HEK293T (cell line): Measurements from ENCODE around the gene CNPY1.
A peak's percentile ranks its signal among the peaks of the same experiment; 100 is the strongest.
"Not testable (repeated sequence)": the region's sequence is repeated elsewhere in the genome, so short reads cannot be mapped to it uniquely, and the experiment has no call there.

ENCODE experiments used
- CTCF ChIA-PET: fragments of 350-600 bp; formaldehyde crosslinking; extraction: SDS; loops from one replicate; lab custom pipeline; 2021; ENCODE audit warnings: antibody characterized with exemption, inconsistent platforms; lab: Yijun Ruan, JAX
- POLR2A ChIA-PET: fragments of 350-600 bp; formaldehyde crosslinking; extraction: SDS; loops from one replicate; lab custom pipeline; 2020; ENCODE audit warnings: antibody characterized with exemption, inconsistent platforms; lab: Yijun Ruan, JAX
- DNase-seq: peaks from one replicate; pipeline ENCODE4 v3.0.0; 2012; ENCODE audit warnings: mixed read lengths; ENCODE audit errors: extremely low spot score
- ARNT ChIP-seq: fragments of 450-650 bp; IDR thresholded peaks from 2 replicates; pipeline ENCODE4 v1.6.1; 2017; ENCODE audit warnings: mild to moderate bottlenecking
- BHLHE40 ChIP-seq: fragments of 450-650 bp; IDR thresholded peaks from 2 replicates; pipeline ENCODE4 v1.6.1; 2016; ENCODE audit warnings: mild to moderate bottlenecking, moderate library complexity, borderline replicate concordance
- CTBP1 ChIP-seq: fragments of 450-650 bp; IDR thresholded peaks from 2 replicates; pipeline ENCODE4 v1.6.1; 2016; ENCODE audit warnings: borderline replicate concordance
- ELF4 ChIP-seq: fragments of 450-650 bp; IDR thresholded peaks from 2 replicates; pipeline ENCODE4 v1.6.1; 2017; ENCODE audit warnings: antibody characterized with exemption
- FOXA1 ChIP-seq: fragments of 450-650 bp; IDR thresholded peaks from 2 replicates; pipeline ENCODE4 v1.6.1; 2016; ENCODE audit warnings: mild to moderate bottlenecking
- FOXK2 ChIP-seq: fragments of 450-650 bp; IDR thresholded peaks from 2 replicates; pipeline ENCODE4 v1.6.1; 2016; ENCODE audit warnings: mild to moderate bottlenecking
- FOXM1 ChIP-seq: fragments of 450-650 bp; IDR thresholded peaks from 2 replicates; pipeline ENCODE4 v1.6.1; 2017; ENCODE audit warnings: mild to moderate bottlenecking, borderline replicate concordance
- HDGF ChIP-seq: fragments of 450-650 bp; IDR thresholded peaks from 2 replicates; pipeline ENCODE4 v1.6.1; 2017; ENCODE audit warnings: antibody characterized with exemption, borderline replicate concordance
- L3MBTL2 ChIP-seq: fragments of 450-650 bp; conservative IDR thresholded peaks from 2 replicates; pipeline ENCODE4 v1.6.1; 2016; ENCODE audit warnings: mild to moderate bottlenecking
- LEF1 ChIP-seq: fragments of 450-650 bp; IDR thresholded peaks from 2 replicates; pipeline ENCODE4 v1.6.1; 2017; ENCODE audit warnings: mild to moderate bottlenecking, borderline replicate concordance
- NFRKB ChIP-seq: fragments of 450-650 bp; IDR thresholded peaks from 2 replicates; pipeline ENCODE4 v1.6.1; 2016; ENCODE audit warnings: mild to moderate bottlenecking, moderate library complexity
- SP1 ChIP-seq: fragments of 450-650 bp; IDR thresholded peaks from 2 replicates; pipeline ENCODE4 v1.6.1; 2017
- SUZ12 ChIP-seq: fragments of 450-650 bp; IDR thresholded peaks from 2 replicates; pipeline ENCODE4 v1.6.1; 2016; ENCODE audit warnings: mild to moderate bottlenecking
- TARDBP ChIP-seq: fragments of 450-650 bp; IDR thresholded peaks from 2 replicates; pipeline ENCODE4 v1.6.1; 2016
- ZNF384 ChIP-seq: fragments of 450-650 bp; IDR thresholded peaks from 2 replicates; pipeline ENCODE4 v1.6.1; 2016
- TF ChIP-seq, protein P1 (sequence below): fragments of 450-650 bp; IDR thresholded peaks from 2 replicates; pipeline ENCODE4 v1.6.1; 2016

The CNPY1 gene

DNA sequence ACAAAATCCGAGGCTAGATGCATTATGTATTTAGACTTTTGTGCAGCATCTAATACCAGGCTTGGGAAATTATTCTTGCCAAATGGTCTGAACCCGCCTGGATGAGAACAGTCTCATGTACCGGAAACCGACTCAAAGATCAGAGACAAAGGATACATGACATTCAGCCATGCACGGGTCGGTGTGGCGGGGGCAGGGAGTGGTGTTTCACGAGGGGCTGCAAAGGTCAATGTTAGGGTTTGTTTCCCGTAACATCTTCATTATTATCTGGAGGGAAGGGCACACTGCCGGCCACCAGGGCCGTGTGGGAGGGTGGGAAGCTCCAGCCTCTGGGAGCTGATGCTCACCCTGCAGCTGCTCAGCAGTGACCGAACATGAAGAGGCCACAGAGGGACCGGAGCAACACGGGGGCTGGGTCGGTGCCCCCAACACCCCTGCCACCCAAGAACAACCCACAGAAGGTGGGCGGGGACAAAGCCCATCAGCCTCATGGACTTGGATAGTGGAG lies 23.1 kb downstream of the CNPY1 start:
- no peak for DNase-seq
- no peak for TF ChIP-seq ARNT
- no peak for TF ChIP-seq L3MBTL2
- no peak for TF ChIP-seq BHLHE40
- TF ChIP-seq FOXK2 = no peak
- TF ChIP-seq HDGF = no peak
- TF ChIP-seq, protein P1, sequence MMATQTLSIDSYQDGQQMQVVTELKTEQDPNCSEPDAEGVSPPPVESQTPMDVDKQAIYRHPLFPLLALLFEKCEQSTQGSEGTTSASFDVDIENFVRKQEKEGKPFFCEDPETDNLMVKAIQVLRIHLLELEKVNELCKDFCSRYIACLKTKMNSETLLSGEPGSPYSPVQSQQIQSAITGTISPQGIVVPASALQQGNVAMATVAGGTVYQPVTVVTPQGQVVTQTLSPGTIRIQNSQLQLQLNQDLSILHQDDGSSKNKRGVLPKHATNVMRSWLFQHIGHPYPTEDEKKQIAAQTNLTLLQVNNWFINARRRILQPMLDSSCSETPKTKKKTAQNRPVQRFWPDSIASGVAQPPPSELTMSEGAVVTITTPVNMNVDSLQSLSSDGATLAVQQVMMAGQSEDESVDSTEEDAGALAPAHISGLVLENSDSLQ = no peak
- TF ChIP-seq FOXA1 = no peak
- TF ChIP-seq NFRKB = no peak
- TF ChIP-seq ELF4 = no peak
- TF ChIP-seq SP1 = no peak
- ChIA-PET POLR2A (no interaction called here), CTCF (interaction anchor here (1.3 kb wide), 1 partner anchor 18 kb away, joined by 5 read pairs; no protein-coding TSS in a partner anchor)

DNA sequence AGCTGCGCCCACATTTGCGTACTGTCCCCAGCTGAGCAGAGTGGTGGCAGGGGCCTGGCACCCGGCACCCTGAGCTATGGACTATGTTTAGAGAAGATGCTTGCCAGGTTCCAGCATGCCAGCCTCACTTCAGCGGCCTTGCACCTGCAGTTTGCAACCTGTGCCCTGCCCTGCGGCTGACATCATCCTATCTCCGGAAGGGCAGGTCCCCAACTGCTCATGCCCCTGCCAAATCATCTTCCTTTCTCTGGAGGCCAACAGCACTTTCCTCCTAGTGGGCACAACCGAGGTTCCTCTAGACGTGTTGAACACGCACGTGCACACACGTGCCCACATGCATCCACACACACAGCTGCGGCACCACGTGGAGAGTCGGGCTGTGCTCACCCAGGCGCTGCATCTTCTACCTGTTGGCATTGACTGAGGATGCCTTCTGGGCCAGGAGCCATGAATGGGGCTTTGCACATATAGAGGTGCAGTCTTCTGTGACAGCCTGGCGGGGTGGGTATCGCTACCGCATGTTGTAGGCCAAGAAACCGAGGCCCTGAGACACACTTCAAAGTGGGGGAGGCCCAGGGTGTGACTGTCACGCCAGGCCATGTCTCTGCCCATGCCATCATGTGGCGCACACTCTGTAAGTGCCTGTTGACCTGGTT lies 24.5 kb downstream of the CNPY1 start:
- DNase-seq = no peak
- CTCF ChIA-PET = interaction anchor here (1.1 kb wide), 1 partner anchor 8 kb away, joined by 3 read pairs; no protein-coding TSS in a partner anchor
- POLR2A ChIA-PET = no interaction called here
- TF ChIP-seq TARDBP (no peak), BHLHE40 (no peak), NFRKB (no peak), FOXA1 (no peak), SUZ12 (no peak), LEF1 (0 out of 2 replicates have a peak, but pooled peaks have one; percentile 14), HDGF (no peak)
- TF ChIP-seq, protein P1 = no peak

GRCh38 chr7:155521007-155521742 lies 25.2 kb downstream of the CNPY1 start:
- no peak for DNase-seq
- no peak for TF ChIP-seq FOXM1
- TF ChIP-seq FOXK2 = no peak
- TF ChIP-seq ARNT = no peak
- no peak for TF ChIP-seq L3MBTL2
- no peak for TF ChIP-seq CTBP1
- TF ChIP-seq BHLHE40 = no peak
- TF ChIP-seq, protein P1 = no peak
- TF ChIP-seq TARDBP = no peak
- no peak for TF ChIP-seq NFRKB
- TF ChIP-seq ELF4 = no peak
- TF ChIP-seq FOXA1 = no peak
- no peak for TF ChIP-seq SUZ12
- TF ChIP-seq SP1 = no peak
- TF ChIP-seq HDGF = no peak
- TF ChIP-seq LEF1 = no peak
- TF ChIP-seq ZNF384 = no peak
- ChIA-PET CTCF (no interaction called here), POLR2A (interaction anchor here (0.7 to 1.5 kb wide), 2 partner anchors 11 to 30 kb away, joined by 3 to 5 read pairs; no protein-coding TSS in a partner anchor)

- no peak for DNase-seq
- ChIA-PET CTCF (no interaction called here), POLR2A (interaction anchor here (1.5 kb wide), 1 partner anchor 10 kb away, joined by 5 read pairs; no protein-coding TSS in a partner anchor)
- TF ChIP-seq BHLHE40 (no peak), CTBP1 (no peak), ZNF384 (no peak), NFRKB (no peak), ELF4 (no peak), FOXK2 (no peak), HDGF (no peak), LEF1 (no peak), ARNT (no peak), L3MBTL2 (no peak), FOXA1 (no peak), SP1 (no peak), SUZ12 (no peak), TARDBP (no peak), FOXM1 (no peak)
- TF ChIP-seq, protein P1 = no peak
These were observed 26.2 kb downstream of the CNPY1 start for GRCh38 chr7:155520114-155520513.

GRCh38 chr7:155519358-155519757 lies 27.0 kb downstream of the CNPY1 start:
- POLR2A ChIA-PET, DNase-seq, CTCF ChIA-PET: not testable (repeated sequence)
